DOHH2 (cell line): ENCODE results near the gene WDR13.
"Not testable (repeated sequence)": the region's sequence is repeated elsewhere in the genome, so short reads cannot be mapped to it uniquely, and the experiment has no call there.

Experiments
- H3F3A ChIP-seq: fragments of 200-600 bp; sonication (generic), shearing (Covaris generic); 2 replicates; pipeline ENCODE4 v1.6.0; 2016; ENCODE audit warnings: antibody characterized with exemption, mild to moderate bottlenecking; ENCODE audit not compliant: control insufficient read depth, insufficient read depth
- H3K27ac ChIP-seq: fragments of 200-600 bp; sonication (generic); 2 replicates; pipeline ENCODE4 v1.5.1; 2014; ENCODE audit warnings: low read depth, mild to moderate bottlenecking, low read length, moderate library complexity
- H3K27me3 ChIP-seq: fragments of 200-600 bp; sonication (generic); 2 replicates; pipeline ENCODE4 v1.6.1; 2014; ENCODE audit warnings: mild to moderate bottlenecking, low read length, mixed read lengths; ENCODE audit not compliant: control insufficient read depth
- H3K36me3 ChIP-seq: fragments of 200-600 bp; sonication (generic); 2 replicates; pipeline ENCODE4 v1.6.1; 2014; ENCODE audit warnings: mild to moderate bottlenecking, low read length, moderate library complexity, mixed read lengths; ENCODE audit not compliant: control insufficient read depth
- H3K4me1 ChIP-seq: fragments of 200-600 bp; sonication (generic); 2 replicates; pipeline ENCODE4 v1.6.1; 2014; ENCODE audit warnings: mild to moderate bottlenecking, low read length, mixed read lengths; ENCODE audit not compliant: control insufficient read depth
- H3K4me2 ChIP-seq: fragments of 200-600 bp; sonication (generic); 2 replicates; pipeline ENCODE4 v1.6.0; 2014; ENCODE audit warnings: mild to moderate bottlenecking, low read length, moderate library complexity
- H3K4me3 ChIP-seq: fragments of 200-600 bp; sonication (generic); 2 replicates; pipeline ENCODE4 v1.5.1; 2014; ENCODE audit warnings: mild to moderate bottlenecking, low read length, mixed read lengths
- H3K79me2 ChIP-seq: fragments of 200-600 bp; sonication (generic); 2 replicates; pipeline ENCODE4 v1.6.1; 2014; ENCODE audit warnings: mild to moderate bottlenecking, low read length, mixed read lengths; ENCODE audit not compliant: control insufficient read depth
- H3K9me2 ChIP-seq: fragments of 200-600 bp; sonication (generic); replicated peaks from 2 replicates; pipeline ENCODE4 v1.6.1; 2014; ENCODE audit warnings: mild to moderate bottlenecking, low read length, mixed read lengths; ENCODE audit not compliant: control insufficient read depth
- H3K9me3 ChIP-seq: fragments of 200-600 bp; sonication (generic); 2 replicates; pipeline ENCODE4 v1.6.1; 2014; ENCODE audit warnings: antibody characterized with exemption, low read length, mixed read lengths; ENCODE audit not compliant: control insufficient read depth, insufficient read depth
- H4K20me1 ChIP-seq: fragments of 200-600 bp; sonication (generic); 2 replicates; pipeline ENCODE4 v1.6.0; 2014; ENCODE audit warnings: low read depth, mild to moderate bottlenecking, antibody characterized with exemption, low read length, moderate library complexity; ENCODE audit not compliant: control insufficient read depth, insufficient read depth
- CTCF ChIP-seq: fragments of 200-600 bp; sonication (generic); IDR thresholded peaks from one replicate; pipeline ENCODE4 v1.5.1; 2014; ENCODE audit warnings: antibody characterized with exemption, mild to moderate bottlenecking, low read depth, low read length; ENCODE audit not compliant: poor library complexity, severe bottlenecking
- EZH2phosphoT487 ChIP-seq: fragments of 200-600 bp; sonication (generic); IDR thresholded peaks from 2 replicates; pipeline ENCODE4 v1.6.1; 2017; ENCODE audit warnings: borderline replicate concordance, mild to moderate bottlenecking, antibody characterized with exemption, low read length, moderate library complexity, mixed read lengths

The WDR13 gene

GRCh38 chrX:48597353-48598264 lies at the start of gene WDR13:
Gene WDR13 (plus strand): TSS chrX:48597492. CDS start chrX:48597997, 505 bp downstream.
- TF ChIP-seq EZH2phosphoT487 (no peak), CTCF (no peak)
- H3F3A ChIP-seq, result no peaks in the 10 kb centered on the region
- H3K4me2 ChIP-seq, result peak within 1 kb of the TSS; percentile 86
- H3K9me3 ChIP-seq, result no peaks in the 10 kb centered on the region
- no peaks in the 10 kb centered on the region for H3K27me3 ChIP-seq
- peak within 1 kb of the TSS; percentile 80 for H3K27ac ChIP-seq
- H3K9me2 ChIP-seq, result no peaks in the 10 kb centered on the region
- H3K4me3 ChIP-seq, result peak within 1 kb of the TSS; percentile 99
- H3K79me2 ChIP-seq, result 0 out of 2 replicates have a peak, but pooled peaks cover 2% of the 10 kb centered on the region
- H3K36me3 ChIP-seq, result peaks cover 5% of the 10 kb centered on the region
- H3K4me1 ChIP-seq, result peaks cover 11% of the 10 kb centered on the region
- no peaks in the 10 kb centered on the region for H4K20me1 ChIP-seq

GRCh38 chrX:48548871-48549270 lies 48.4 kb upstream of the WDR13 start:
- no peaks in the 10 kb centered on the region for H4K20me1 ChIP-seq
- peaks cover 14% of the 10 kb centered on the region for H3K4me1 ChIP-seq
- no peak overlapping the region for H3K4me3 ChIP-seq
- peaks cover 5% of the 10 kb centered on the region for H3K36me3 ChIP-seq
- no peak overlapping the region for H3K4me2 ChIP-seq
- TF ChIP-seq EZH2phosphoT487, result no peak
- TF ChIP-seq CTCF, result no peak
- no peaks in the 10 kb centered on the region for H3F3A ChIP-seq
- H3K27ac ChIP-seq, result no peak overlapping the region
- H3K9me3 ChIP-seq, result no peaks in the 10 kb centered on the region
- no peaks in the 10 kb centered on the region for H3K27me3 ChIP-seq
- no peaks in the 10 kb centered on the region for H3K9me2 ChIP-seq
- no peaks in the 10 kb centered on the region for H3K79me2 ChIP-seq

- not testable (repeated sequence) for H3K4me1 ChIP-seq
Measured at GRCh38 chrX:48555731-48556325, 41.5 kb upstream of the WDR13 start.

GRCh38 chrX:48558271-48558670 lies 39.0 kb upstream of the WDR13 start:
- no peak overlapping the region for H3K27ac ChIP-seq
- peaks cover 13% of the 10 kb centered on the region for H3K36me3 ChIP-seq
- no peaks in the 10 kb centered on the region for H3K9me2 ChIP-seq
- H3K79me2 ChIP-seq, result no peaks in the 10 kb centered on the region
- H3F3A ChIP-seq, result no peaks in the 10 kb centered on the region
- H3K4me1 ChIP-seq, result no peaks in the 10 kb centered on the region
- H3K27me3 ChIP-seq, result no peaks in the 10 kb centered on the region
- no peaks in the 10 kb centered on the region for H3K9me3 ChIP-seq
- no peak for TF ChIP-seq CTCF
- no peak for TF ChIP-seq EZH2phosphoT487
- H4K20me1 ChIP-seq, result no peaks in the 10 kb centered on the region
- no peak overlapping the region for H3K4me3 ChIP-seq
- no peak overlapping the region for H3K4me2 ChIP-seq

More at GRCh38 chrX:48555731-48556325, 41.5 kb upstream of the WDR13 start:
- not testable (repeated sequence) for H3K4me3 ChIP-seq, H4K20me1 ChIP-seq, H3K27me3 ChIP-seq, H3F3A ChIP-seq, H3K27ac ChIP-seq, H3K9me3 ChIP-seq, H3K9me2 ChIP-seq, H3K4me2 ChIP-seq, H3K79me2 ChIP-seq
- H3K36me3 ChIP-seq, result peaks cover 11% of the 10 kb centered on the region; the same call in 1 of the 2 replicates
